ENCODE results near the gene DDO.

The DDO gene

DNA sequence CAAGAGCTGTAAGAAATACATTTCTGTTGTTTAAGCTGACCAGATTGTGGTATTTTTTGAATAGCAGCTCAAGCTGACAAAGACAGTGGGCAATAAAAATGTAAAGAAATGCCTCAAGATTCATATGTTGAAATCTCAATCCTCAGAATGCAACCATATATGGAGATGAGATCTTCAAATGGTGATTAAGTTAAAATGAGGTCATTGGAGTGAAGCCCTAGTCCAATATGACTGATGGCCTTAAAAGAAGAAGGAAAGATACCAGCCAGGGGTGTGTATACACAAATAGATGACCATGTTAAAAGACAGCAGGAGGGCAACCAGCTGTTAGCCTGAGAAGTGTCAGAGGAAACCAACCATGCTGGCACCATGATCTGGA, 7.1 kb upstream of the DDO start (continued):
- no peak for TF ChIP-seq ESRRG (CRISPR knock-in tag; IDR thresholded peaks at IDR 0.05)
- no peak for TF ChIP-seq PPARA (CRISPR knock-in tag; IDR thresholded peaks at IDR 0.05; ENCODE audit: borderline replicate concordance)

DNA sequence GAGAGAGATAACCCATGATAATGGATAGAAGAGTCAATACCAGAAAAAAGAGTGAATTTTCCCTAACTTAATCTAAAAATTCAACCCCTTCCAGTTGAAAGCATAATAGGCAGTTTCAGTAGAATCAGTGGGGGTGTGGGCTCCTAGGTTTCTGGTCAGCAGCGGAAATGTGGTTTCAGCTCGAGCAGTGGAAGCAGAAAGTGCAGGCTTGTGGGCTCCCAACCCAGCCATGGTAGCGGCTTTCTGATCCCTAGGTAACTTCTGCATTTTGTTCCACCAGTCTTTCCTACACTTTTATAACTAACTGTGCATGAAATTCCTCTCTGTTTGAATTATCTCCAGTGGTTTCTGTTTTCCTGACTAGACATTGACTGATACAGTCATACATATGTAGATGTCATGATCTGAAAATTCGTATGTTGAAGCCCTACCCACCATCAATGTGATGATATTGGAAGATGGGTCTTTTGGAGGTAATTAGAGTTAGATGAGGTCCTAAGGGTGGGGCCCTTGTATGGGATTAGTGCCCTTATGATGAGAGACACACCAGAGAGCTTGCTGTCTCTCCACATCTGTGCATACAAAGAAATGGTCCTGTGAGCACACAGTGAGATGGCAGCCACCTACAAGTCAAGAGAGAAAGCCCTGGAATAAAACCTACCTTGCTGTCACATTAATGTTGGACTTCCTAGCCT, 6.5 kb upstream of the DDO start:
- ATAC-seq, result no peak
- no peak for TF ChIP-seq OSR1 (CRISPR knock-in tag; IDR thresholded peaks at IDR 0.05)
- TF ChIP-seq, protein P1, sequence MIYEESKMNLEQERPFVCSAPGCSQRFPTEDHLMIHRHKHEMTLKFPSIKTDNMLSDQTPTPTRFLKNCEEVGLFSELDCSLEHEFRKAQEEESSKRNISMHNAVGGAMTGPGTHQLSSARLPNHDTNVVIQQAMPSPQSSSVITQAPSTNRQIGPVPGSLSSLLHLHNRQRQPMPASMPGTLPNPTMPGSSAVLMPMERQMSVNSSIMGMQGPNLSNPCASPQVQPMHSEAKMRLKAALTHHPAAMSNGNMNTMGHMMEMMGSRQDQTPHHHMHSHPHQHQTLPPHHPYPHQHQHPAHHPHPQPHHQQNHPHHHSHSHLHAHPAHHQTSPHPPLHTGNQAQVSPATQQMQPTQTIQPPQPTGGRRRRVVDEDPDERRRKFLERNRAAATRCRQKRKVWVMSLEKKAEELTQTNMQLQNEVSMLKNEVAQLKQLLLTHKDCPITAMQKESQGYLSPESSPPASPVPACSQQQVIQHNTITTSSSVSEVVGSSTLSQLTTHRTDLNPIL (CRISPR knock-in tag; IDR thresholded peaks at IDR 0.05; ENCODE audit: low read depth), result no peak
- TF ChIP-seq ZC3H10 (CRISPR knock-in tag; IDR thresholded peaks at IDR 0.05), result no peak
- TF ChIP-seq TOX (CRISPR knock-in tag; IDR thresholded peaks at IDR 0.05; ENCODE audit: borderline replicate concordance), result no peak
- TF ChIP-seq, protein P2, sequence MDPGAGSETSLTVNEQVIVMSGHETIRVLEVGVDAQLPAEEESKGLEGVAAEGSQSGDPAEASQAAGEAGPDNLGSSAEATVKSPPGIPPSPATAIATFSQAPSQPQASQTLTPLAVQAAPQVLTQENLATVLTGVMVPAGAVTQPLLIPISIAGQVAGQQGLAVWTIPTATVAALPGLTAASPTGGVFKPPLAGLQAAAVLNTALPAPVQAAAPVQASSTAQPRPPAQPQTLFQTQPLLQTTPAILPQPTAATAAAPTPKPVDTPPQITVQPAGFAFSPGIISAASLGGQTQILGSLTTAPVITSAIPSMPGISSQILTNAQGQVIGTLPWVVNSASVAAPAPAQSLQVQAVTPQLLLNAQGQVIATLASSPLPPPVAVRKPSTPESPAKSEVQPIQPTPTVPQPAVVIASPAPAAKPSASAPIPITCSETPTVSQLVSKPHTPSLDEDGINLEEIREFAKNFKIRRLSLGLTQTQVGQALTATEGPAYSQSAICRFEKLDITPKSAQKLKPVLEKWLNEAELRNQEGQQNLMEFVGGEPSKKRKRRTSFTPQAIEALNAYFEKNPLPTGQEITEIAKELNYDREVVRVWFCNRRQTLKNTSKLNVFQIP (CRISPR knock-in tag; IDR thresholded peaks at IDR 0.05; ENCODE audit: borderline replicate concordance, low read depth), result no peak
- no peak for TF ChIP-seq ARNTL (CRISPR knock-in tag; IDR thresholded peaks at IDR 0.05; ENCODE audit: borderline replicate concordance, low read depth)
- TF ChIP-seq ZNF70 (CRISPR knock-in tag; IDR thresholded peaks at IDR 0.05), result no peak
- no peak for TF ChIP-seq TCF4 (CRISPR knock-in tag; IDR thresholded peaks at IDR 0.05; ENCODE audit: borderline replicate concordance)
- no peak for TF ChIP-seq ZNF565 (CRISPR knock-in tag; conservative IDR thresholded peaks at IDR 0.05; ENCODE audit: low read depth)
- no peak for TF ChIP-seq CSDC2 (CRISPR knock-in tag; IDR thresholded peaks at IDR 0.05)
- TF ChIP-seq, protein P3, sequence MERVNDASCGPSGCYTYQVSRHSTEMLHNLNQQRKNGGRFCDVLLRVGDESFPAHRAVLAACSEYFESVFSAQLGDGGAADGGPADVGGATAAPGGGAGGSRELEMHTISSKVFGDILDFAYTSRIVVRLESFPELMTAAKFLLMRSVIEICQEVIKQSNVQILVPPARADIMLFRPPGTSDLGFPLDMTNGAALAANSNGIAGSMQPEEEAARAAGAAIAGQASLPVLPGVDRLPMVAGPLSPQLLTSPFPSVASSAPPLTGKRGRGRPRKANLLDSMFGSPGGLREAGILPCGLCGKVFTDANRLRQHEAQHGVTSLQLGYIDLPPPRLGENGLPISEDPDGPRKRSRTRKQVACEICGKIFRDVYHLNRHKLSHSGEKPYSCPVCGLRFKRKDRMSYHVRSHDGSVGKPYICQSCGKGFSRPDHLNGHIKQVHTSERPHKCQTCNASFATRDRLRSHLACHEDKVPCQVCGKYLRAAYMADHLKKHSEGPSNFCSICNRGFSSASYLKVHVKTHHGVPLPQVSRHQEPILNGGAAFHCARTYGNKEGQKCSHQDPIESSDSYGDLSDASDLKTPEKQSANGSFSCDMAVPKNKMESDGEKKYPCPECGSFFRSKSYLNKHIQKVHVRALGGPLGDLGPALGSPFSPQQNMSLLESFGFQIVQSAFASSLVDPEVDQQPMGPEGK (CRISPR knock-in tag; IDR thresholded peaks at IDR 0.05; ENCODE audit: borderline replicate concordance), result no peak
- TF ChIP-seq ESRRG (CRISPR knock-in tag; IDR thresholded peaks at IDR 0.05), result no peak
- no peak for TF ChIP-seq ZFP3 (CRISPR knock-in tag; IDR thresholded peaks at IDR 0.05)
- no peak for TF ChIP-seq ISL1 (CRISPR knock-in tag; IDR thresholded peaks at IDR 0.05)
- no peak for TF ChIP-seq ZFP30 (CRISPR knock-in tag; IDR thresholded peaks at IDR 0.05)
- no peak for TF ChIP-seq BACH2 (CRISPR knock-in tag; IDR thresholded peaks at IDR 0.05; ENCODE audit: borderline replicate concordance)
- TF ChIP-seq PPARA (CRISPR knock-in tag; IDR thresholded peaks at IDR 0.05; ENCODE audit: borderline replicate concordance), result no peak
- TF ChIP-seq, protein P4, sequence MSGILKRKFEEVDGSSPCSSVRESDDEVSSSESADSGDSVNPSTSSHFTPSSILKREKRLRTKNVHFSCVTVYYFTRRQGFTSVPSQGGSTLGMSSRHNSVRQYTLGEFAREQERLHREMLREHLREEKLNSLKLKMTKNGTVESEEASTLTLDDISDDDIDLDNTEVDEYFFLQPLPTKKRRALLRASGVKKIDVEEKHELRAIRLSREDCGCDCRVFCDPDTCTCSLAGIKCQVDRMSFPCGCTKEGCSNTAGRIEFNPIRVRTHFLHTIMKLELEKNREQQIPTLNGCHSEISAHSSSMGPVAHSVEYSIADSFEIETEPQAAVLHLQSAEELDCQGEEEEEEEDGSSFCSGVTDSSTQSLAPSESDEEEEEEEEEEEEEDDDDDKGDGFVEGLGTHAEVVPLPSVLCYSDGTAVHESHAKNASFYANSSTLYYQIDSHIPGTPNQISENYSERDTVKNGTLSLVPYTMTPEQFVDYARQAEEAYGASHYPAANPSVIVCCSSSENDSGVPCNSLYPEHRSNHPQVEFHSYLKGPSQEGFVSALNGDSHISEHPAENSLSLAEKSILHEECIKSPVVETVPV (CRISPR knock-in tag; IDR thresholded peaks at IDR 0.05), result no peak
- TF ChIP-seq, protein P5, sequence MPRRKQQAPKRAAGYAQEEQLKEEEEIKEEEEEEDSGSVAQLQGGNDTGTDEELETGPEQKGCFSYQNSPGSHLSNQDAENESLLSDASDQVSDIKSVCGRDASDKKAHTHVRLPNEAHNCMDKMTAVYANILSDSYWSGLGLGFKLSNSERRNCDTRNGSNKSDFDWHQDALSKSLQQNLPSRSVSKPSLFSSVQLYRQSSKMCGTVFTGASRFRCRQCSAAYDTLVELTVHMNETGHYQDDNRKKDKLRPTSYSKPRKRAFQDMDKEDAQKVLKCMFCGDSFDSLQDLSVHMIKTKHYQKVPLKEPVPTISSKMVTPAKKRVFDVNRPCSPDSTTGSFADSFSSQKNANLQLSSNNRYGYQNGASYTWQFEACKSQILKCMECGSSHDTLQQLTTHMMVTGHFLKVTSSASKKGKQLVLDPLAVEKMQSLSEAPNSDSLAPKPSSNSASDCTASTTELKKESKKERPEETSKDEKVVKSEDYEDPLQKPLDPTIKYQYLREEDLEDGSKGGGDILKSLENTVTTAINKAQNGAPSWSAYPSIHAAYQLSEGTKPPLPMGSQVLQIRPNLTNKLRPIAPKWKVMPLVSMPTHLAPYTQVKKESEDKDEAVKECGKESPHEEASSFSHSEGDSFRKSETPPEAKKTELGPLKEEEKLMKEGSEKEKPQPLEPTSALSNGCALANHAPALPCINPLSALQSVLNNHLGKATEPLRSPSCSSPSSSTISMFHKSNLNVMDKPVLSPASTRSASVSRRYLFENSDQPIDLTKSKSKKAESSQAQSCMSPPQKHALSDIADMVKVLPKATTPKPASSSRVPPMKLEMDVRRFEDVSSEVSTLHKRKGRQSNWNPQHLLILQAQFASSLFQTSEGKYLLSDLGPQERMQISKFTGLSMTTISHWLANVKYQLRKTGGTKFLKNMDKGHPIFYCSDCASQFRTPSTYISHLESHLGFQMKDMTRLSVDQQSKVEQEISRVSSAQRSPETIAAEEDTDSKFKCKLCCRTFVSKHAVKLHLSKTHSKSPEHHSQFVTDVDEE (CRISPR knock-in tag; IDR thresholded peaks at IDR 0.05), result no peak
- no peak for TF ChIP-seq ZNF8 (CRISPR knock-in tag; IDR thresholded peaks at IDR 0.05)

DNA sequence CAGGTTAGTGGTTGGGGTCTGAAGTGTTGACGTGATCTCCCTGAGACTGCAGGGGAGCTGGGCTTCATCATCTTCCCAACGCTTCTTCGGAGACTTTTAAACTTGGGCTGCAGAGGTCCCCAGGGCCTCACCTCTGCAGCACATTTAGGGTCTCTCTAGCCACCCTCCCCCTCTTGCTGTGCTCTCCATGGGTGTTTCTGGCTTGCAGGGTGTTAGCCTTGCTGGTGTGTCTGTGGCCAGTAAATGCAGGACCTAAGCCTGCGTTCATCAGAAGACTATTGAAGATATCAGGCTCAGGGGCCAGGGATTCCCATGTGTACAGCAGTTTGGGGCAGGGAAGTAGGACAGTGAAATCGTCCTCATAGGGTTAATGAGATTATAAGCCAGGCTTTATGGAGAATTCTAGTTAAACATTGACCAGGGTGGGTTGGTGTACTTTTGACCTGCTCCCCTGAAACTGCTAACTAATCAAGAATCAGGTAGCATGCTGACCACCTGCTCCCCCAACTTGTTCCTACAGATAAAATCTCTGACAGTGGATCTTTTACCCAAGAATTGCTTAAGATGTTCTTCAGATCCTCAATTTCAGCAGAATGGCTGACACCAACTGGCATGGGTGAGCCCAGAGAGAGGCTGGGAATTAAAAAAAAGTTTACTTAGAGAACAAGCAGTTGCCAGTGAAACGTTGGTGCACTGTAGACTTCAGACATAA, 3.8 kb upstream of the DDO start:
- no peak for ATAC-seq
- no peak for TF ChIP-seq ZNF8 (CRISPR knock-in tag; IDR thresholded peaks at IDR 0.05)
- no peak for TF ChIP-seq ARNTL (CRISPR knock-in tag; IDR thresholded peaks at IDR 0.05; ENCODE audit: borderline replicate concordance, low read depth)
- no peak for TF ChIP-seq SNAI2 (CRISPR knock-in tag; IDR thresholded peaks at IDR 0.05)
- no peak for TF ChIP-seq ZNF565 (CRISPR knock-in tag; conservative IDR thresholded peaks at IDR 0.05; ENCODE audit: low read depth)
- TF ChIP-seq, protein P4 (CRISPR knock-in tag; IDR thresholded peaks at IDR 0.05), result no peak
- no peak for TF ChIP-seq ZNF70 (CRISPR knock-in tag; IDR thresholded peaks at IDR 0.05)
- TF ChIP-seq TCF4 (CRISPR knock-in tag; IDR thresholded peaks at IDR 0.05; ENCODE audit: borderline replicate concordance), result no peak
- TF ChIP-seq, protein P1 (CRISPR knock-in tag; IDR thresholded peaks at IDR 0.05; ENCODE audit: low read depth), result no peak
- TF ChIP-seq, protein P2 (CRISPR knock-in tag; IDR thresholded peaks at IDR 0.05; ENCODE audit: borderline replicate concordance, low read depth), result no peak

Measured in SK-N-SH treated with all-trans-retinoic acid at 6 μM for 48 hours (cell line).